ENCODE measurements around the gene MAP2K5. TPM values are rescaled to one million over a fixed set of nuclear protein-coding genes. Genes with fewer than 3 reads are reported as not detected.

The MAP2K5 gene
- 14.9 TPM for total RNA-seq
- long read RNA-seq, transcript MAP2K5-201 (22 exons, 2,347 nt): major isoform, 22 of 45 reads
- long read RNA-seq, partial matches to known transcripts: 3 of 45 reads
- long read RNA-seq, other reads (novel, unspliced or antisense): 17 of 45 reads

DNA sequence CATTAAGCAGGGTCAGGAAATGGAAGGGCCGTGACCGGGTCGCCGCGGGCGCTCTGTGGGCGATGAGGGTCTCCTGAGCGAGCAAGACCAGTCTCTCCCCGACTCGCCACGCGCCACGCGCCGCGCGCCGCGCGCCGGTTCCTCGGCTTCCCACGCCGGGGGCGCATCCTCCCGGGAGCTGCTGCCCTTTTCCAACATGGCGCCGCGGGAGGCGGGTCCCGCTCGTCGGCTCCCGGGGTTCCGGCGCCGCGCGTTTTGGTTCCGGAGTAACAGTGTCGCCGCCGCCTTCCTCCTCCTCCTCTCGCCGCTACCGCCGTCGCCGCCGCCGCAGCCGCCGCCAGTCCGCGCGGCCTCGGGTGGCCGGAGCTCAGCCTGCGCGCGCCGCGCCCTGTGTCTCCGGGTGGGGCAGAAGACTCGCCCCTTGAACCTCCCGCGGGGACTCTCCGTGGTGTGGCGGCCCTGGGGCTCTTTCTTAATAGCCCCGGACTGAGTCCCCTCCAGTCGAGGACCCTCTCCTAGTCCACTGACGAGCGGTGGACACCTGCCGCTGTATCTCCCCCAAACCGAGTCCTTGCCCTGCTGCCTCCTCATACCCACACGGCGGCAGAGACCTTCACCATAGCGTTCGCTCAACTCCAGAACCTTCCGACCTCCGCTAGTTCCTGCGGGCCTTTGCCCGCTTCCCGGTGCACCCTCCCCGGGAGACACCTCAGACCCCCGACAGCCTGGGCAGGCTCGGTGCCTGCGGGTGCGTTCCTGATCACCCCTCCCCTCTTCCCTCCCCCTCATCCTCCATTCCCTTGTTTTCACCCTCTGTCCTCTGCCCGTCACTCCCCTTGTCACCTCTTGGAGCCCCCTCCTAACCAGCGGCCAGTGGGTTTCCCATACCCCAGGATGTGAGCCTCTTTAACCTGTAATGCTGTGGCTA is at the start of gene MAP2K5:
Gene MAP2K5 (plus strand): TSS at position 284 of the 928 bp plus-strand sequence. CDS start 633 bp downstream, at position 917.
- peak; percentile 96 for DNase-seq (ENCODE audit: low spot score)

DNA sequence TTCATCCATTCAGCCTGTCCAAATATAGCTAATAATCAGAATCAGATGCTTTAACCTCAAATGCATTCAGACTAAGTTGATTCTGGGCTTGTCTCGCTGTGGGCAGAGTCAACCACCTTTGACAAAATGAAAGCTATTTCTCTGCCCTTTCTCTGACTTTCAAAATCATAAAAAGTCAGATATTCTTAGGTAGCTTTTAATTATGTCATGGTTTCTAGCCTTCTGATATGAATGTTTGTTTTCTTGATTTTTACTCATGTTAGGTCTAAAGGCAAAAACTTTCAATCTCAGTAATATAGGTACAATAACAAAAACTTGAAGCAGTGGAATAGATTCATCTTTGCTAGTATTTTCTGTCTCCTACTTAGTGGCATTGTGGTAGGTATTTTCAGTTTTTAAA is 46.9 kb upstream of the MAP2K5 start:
- no peak for DNase-seq (ENCODE audit: low spot score)

DNA sequence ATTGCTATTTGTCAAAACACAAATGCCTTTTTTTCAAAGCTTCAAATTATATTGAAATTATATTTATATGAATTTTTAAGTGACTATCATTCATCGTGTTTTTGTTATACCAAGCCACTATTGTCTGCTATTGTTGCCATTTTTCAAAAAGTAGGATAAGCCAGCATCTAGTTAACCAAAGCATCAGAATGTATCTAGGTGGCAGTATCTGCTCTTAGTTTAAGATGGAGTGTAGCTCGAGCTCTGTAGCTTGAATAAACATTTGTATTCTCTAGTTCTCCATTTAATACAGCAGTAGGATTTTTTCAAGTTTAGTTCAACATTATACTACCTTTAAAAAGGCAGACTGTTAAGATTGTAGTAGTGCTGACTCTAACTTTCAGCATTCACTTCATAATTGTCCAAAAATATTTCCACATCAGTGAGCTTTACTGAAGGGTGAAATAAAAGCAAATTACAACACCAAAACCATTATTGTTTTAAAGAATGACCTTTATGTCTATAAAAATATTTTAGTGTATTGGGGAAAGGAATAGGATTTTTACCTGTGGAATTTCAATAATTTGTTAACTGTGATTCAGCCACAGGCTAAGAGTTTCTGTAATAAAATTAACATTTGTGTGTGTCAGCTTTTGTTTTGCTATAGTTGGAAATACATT is 41.2 kb upstream of the MAP2K5 start:
- no peak for DNase-seq (ENCODE audit: low spot score)

DNA sequence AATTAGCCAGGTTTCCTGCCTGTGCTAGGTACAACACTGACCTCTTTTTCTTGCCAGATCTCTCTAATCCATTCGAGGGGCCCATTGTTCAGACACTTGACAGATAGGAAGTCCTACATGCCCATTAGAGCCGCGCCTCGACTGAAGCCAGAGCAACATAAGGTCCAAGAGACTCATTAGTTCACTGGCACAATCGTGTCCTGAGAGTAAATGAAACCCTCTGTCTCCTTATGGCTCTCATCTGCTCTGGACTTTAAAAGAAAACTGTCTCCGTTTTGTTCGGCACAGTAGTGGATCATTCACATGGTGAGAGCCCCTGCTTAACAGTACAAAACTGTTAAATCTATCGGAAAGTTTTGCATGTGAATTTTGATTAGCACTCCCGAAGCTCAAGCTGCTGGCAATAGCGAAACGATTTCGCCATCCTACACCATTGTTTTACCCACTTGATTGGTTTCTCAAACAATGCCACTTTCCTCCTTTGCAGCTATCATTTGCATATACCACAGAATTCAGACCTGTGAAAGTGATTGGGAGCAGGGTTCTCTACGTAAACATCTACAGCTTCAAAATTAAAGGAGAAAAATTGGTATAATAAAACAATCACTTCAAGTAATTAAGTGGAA is 40.6 kb upstream of the MAP2K5 start:
- no peak for DNase-seq (ENCODE audit: low spot score)

DNA sequence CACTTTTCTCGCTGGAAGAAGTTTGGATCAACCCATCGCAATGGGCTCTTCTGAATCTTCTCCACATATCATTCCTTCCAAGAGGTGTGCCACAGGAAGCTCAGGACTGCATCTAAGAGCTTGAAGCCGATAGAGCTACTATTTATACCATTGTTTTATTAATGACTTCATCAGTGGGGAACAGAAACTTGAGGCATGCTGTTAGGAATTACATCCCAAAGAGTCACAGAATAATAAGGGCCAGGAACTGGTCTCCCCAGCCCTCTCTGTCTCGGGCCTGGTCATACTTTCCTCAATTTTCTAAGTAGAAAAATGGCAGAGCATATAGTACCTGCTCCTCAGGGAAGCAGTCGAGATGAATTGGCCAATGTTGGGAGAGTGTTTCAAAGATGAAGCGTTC is 38.4 kb upstream of the MAP2K5 start:
- no peak for DNase-seq (ENCODE audit: low spot score)

DNA sequence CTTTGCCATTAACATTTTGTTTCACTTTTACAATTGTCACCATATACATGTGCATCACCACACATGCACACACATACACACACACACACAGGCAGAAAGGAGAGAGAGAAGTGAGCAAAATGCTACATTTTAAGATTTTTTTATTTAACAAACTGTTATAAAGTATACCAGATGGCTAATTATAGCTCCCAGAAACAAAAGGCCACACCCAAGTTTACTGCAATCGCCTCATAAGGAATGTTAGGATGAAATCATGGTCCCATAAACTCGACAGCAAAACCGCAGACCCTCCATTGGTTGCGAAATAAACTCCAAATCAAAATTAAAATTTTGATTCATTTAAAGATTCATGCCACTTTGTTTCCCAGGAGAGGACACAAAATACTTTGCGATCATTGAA is 37.7 kb upstream of the MAP2K5 start:
- no peak for DNase-seq (ENCODE audit: low spot score)

DNA sequence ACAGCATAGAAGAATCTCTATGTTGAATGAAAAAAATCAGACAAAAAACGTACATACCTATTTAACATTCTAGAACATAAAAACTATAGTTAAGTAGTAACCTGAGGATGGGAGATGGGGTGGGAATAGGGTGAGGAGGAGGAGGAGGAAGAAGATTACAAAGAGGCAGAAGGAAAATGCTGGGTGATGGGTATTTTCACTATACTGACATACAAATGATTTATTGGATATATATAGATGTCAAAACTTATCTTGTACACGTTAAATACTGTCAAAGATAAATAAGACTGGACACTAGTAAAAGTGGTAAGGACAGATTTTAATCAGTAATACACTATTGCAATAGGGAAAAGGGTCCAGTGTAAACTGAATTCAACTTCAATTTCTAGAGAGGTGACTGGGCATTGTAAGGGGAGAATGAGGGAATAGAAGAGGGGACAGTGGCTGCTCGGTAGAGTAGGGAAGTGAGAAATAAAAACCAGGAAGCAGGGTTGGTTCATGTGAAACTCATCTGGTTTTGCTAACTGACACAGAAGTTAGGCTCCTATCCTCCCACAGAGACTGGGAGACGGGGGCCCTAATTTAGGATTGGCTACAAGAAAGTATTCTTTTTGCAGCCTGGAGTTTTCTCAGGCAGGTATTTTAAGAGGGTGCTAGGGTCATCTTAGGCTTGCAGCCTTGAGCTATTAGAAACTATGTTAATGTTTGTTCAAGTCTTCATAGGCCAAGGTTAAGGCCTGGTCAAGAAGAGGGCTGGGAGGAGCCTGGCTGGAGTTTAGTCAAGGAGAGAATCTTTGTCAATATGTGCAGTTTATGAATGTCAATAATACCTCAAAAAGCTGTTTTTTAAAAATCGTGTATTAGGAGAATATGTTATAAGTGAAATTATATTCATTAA is 36.6 kb upstream of the MAP2K5 start:
- no peak for DNase-seq (ENCODE audit: low spot score)

DNA sequence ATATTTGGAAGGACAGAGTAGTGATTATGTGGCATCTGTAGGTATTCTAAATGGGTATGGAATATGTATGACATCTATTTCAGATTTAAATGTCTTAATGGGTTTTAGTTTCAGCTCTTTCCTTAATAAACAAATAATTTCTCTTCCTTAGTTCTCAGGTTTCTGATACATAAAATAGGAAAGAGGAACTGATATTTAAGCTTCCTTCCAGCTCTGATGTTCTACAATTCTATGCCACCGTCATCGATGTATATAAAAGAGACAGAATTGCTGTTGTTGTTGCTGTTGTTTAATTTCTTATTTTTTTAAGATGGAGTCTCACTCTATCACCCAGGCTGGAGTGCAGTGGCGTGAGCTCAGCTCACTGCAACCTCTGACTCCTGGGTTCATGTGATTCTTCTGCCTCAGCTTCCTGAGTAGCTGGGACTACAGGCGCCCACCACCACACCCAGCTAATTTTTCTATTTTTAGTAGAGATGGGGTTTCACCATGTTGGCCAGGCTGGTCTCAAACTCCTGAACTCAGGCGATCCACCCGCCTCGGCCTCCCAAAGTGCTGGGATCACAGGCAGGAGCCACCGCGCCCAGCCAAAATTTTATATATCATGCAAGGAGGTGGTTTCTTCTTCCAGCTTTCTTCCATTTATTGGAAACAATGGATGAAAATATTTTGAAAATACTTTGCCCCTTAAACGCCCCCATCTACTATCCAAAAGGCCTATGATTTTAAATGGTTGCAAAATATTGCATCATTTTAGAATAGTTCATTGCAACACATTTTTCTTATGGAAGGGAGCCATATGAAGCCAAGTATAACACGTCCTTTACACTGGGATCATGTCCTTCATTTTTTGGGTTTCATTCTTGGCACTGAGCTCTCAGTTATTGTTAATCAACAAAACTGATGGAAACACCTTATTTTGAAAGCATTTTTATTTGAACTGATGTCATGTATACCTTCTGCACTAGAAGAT is 35.4 kb upstream of the MAP2K5 start:
- DNase-seq (ENCODE audit: low spot score): no peak

DNA sequence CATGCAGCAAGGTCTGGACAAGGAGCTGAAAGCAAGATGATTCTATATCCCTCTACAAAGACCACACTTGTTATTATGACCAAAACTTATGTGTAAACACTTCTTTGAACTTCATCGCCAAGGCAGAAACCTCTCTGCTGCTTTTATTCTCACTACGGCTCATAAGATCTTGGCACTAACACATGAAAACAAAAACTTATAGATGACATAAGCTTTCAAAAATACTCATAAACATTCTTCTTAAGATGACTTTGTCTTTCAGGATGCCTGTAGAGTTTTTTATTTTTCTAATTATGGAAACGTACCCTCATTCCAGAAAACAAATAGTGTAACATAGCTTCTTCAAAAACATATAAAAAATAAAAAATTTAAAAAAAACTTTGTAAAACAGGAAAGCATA is 34.1 kb upstream of the MAP2K5 start:
- no peak for DNase-seq (ENCODE audit: low spot score)

DNA sequence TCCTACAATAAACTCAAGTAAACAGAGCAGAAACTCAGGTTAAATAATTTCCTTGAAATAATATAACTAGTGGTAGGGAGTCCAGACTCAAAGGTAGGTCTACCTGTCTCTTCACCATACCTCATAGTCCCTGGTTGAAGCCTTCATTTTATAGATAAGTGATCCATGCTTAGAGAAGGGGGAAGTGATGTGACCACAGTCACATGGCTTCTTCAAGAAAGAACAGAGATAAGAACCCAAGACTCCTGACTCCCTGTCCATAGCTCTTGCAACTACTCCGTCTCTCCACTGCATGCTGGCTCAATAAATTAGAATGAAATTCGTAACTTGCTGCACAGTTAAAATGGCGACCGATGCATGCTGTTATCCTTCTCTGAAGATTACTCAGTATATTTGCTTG is 32.6 kb upstream of the MAP2K5 start:
- DNase-seq (ENCODE audit: low spot score): no peak

DNA sequence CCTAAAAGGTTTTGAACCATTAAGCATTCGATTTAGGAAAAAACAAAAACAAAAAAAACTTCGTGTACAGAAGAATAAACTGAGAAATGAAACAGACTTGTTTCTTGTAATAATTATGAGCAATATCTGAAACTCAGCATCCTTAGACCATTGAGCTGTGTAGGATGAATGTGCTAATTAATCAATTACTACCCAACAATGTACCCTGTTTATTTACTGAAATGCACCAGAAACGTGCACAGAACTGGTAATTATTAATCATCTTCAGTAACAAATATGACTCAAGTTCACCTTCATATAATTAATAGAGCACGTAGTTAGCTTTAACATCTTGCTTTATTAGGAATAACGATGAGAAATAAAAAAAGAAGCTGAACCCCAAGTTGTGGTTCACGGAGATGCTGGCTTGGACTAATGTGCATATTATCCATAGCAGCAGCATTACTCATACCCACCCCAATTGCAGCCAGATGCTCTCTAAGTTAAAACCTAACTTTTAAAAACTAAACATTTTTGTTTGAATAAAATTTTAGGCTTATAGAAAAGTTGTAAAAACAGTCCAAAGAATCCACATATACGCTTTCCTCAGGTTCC is 31.8 kb upstream of the MAP2K5 start:
- no peak for DNase-seq (ENCODE audit: low spot score)

DNA sequence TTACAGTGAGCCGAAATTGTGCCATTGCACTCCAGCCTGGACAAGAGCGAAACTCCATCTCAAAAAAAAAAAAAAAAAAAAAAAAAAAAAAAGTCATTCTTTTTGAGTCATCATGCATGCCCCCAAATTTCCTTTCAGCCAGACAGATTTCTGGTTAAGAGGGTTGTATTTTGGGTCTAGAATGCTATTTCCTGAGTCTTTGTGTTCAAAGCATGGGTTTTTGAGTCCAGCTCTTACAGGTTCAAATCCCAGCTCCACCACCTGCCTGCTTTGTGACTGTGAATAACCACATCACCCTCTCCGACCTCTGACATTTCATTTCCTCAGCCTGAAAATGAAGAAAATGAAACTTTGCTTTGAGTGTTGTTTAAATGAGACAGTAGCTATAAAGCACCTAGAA is 30.9 kb upstream of the MAP2K5 start:
- no peak for DNase-seq (ENCODE audit: low spot score)

DNA sequence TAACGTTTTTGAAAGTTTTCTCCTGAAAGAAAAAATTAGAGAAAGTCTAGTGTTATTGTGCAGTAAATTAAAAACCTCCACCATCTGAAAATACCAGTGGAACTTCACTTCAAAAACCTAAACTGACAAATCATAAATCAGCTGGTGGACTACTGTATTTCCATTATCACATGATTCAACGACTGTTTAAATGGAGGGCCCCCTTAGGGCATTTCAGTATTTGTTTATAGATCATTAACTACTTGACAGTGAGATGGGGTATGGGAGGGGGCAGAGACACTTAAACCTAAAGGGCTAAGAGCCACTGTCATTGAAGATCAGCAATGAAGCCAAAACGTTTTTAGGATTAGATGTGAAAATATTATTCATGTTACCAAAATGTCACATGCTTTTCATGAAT is 30.4 kb upstream of the MAP2K5 start:
- DNase-seq (ENCODE audit: low spot score): no peak

DNA sequence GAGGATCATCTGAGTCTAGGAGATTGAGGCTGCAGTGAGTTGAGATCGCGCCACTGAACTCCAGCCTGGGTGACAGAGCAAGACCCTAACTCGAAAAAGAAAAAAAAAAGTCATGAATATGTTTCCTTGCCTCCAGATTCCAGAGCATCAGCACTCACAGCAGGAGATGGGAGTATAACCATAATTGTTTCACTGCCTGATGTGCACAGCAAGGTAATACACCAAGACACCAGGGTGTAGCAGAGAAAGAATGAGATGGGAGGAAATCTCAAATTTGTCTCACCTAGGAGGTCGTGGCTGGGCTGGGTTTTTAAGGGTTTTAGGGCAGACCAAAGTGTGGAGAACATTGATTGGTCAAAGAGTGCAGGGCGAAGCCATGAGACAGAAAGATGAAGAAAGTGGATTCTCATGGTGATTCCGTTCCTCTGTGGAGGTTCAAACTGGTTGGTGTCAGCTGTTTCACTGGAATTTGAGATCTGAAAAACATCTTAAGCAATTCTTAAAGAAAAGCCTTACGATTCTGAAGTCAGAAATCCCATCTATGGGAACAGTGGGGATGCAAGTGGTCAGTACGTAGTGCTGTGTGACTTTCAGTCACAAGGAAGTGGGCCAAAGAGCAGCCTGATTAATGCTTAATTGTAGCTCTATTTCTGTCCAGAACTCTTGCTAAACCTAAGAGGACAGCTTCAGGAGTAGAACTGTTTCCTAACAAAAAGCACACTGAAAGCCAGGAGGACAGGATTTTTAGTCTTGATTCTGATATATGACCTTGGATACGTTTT is 29.4 kb upstream of the MAP2K5 start:
- no peak for DNase-seq (ENCODE audit: low spot score)

DNA sequence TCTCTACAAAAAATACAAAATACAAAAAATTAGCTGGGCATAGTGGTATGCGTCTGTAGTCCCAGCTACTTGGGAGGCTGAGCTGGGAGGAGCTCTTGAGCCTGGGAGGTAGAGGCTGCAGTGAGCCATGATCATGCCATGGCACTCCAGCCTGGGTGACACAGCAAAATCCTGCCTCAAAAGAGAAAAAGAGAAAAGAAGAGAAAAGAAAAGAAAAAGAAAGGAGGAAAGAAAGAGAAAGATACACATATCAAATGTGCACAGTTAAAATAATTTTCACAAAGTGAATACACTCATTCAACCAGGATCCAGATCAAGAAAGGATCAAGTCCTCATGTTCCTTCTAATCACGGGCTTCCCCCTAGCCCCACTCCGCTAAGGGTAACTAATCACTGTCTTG is 27.4 kb upstream of the MAP2K5 start:
- DNase-seq (ENCODE audit: low spot score): no peak

DNA sequence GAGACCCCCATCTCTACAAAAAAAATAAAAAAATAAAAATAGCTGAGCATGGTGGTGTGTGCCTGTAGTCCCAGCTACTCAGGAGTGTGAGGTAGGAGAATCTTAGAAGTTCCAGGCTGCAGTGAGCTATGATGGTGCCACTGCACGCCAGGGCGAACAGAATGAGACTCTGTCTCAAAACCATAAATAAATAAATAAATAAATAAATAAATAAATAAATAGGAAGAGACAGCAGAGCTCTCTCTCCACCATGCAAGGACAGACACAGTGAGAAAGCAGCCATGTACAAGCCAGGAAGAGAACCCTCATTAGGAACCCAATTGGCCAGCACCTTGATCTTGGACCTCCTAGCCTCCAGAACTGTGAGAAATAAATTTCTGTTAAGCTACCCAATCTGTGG is 26.9 kb upstream of the MAP2K5 start:
- no peak for DNase-seq (ENCODE audit: low spot score)

DNA sequence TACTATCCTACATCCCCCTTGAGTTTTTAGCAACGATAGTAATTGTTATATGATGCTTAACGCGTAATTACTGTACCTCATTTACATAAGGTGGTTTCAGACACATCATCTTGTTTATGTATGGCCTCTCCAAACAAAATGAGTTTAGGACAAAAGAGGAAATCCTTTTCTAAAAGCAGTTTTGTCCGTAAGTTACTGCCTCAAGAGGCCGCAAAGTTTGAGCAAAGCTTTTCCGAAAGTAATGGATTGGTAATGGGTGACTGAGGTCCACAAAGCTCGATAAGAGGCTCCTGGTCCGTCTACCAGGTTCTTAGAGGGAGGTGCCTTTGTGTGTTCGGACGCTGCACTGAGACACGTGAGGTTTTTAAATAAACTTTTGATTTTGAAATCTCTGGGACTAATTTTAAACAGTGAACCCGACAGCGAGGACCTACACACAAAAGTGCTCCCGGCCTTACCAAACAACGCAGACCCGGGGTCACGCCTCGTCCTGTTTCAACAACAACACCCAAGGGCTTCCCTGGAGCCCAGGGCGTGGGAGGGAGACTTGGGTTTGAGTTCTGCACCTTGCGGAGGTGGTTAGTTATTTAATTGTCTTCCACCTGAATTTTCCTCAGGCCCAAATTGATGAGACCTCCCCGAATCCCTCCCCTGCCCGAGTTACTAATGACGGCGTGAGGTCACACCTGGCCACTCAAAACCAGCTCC is 22.0 kb upstream of the MAP2K5 start:
- no peak for DNase-seq (ENCODE audit: low spot score)

Data from mesenteric fat pad (tissue), 1 donor.